Measurements from ENCODE around the gene TFB2M. TPM values are rescaled to one million over a fixed set of nuclear protein-coding genes. Genes with fewer than 3 reads are reported as not detected.
"Not testable (repeated sequence)": the region's sequence is repeated elsewhere in the genome, so short reads cannot be mapped to it uniquely, and the experiment has no call there.

TFB2M gene, protein sequence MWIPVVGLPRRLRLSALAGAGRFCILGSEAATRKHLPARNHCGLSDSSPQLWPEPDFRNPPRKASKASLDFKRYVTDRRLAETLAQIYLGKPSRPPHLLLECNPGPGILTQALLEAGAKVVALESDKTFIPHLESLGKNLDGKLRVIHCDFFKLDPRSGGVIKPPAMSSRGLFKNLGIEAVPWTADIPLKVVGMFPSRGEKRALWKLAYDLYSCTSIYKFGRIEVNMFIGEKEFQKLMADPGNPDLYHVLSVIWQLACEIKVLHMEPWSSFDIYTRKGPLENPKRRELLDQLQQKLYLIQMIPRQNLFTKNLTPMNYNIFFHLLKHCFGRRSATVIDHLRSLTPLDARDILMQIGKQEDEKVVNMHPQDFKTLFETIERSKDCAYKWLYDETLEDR
- total RNA-seq, result 16.0 and 16.5 TPM in 2 replicates
- 9.4 TPM for polyA plus RNA-seq (2012)

DNA sequence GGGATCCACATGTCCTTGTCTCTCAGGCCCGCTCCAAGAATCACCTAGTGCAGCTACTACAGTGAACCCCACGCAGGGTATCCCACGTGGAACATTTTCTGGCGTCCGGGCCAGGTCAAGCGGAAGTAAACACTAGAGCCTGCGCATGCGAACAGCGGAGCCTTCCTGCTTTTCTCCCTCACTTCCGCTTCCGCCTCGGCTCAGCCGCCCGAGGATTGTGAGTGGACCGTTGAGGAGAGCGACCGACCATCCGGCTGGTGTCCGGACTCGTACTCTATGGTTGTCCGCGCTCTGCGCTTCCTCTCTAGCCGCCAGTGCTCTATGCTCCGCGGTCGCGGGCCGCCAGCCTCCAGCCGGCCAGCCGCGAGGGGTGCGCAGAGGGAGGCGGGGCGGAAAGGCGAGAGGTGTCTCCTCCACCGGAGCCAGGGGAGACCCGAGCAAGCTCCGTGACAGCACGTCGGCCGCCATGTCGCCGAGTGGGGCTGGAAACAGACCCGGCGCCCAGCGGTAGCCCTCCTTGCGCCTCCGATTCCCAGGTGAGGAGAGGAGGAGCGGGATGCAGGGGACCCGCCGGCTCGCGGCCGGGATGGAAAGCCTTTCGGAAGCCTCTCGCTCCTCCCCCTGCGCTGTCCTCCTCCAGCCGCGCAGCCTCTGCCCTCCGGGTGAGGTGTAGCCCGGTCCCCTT, at the start of gene TFB2M, which contains the start of gene CNST:
TSS of gene TFB2M (minus strand) at position 134 of the 685 bp plus-strand sequence. CDS start at position 11, 123 bp downstream.
TSS of gene CNST (plus strand) at position 329 of the 685 bp plus-strand sequence. CDS start 25,107 bp downstream, outside the sequence.
- DNase-seq (ENCODE audit: low read depth), result peak; percentile 99

GRCh38 chr1:246613096-246613758, 47.2 kb upstream of the TFB2M start:
- no peak for DNase-seq (ENCODE audit: low read depth)

GRCh38 chr1:246609632-246610031, 43.6 kb upstream of the TFB2M start:
- no peak for DNase-seq (ENCODE audit: low read depth)

DNA sequence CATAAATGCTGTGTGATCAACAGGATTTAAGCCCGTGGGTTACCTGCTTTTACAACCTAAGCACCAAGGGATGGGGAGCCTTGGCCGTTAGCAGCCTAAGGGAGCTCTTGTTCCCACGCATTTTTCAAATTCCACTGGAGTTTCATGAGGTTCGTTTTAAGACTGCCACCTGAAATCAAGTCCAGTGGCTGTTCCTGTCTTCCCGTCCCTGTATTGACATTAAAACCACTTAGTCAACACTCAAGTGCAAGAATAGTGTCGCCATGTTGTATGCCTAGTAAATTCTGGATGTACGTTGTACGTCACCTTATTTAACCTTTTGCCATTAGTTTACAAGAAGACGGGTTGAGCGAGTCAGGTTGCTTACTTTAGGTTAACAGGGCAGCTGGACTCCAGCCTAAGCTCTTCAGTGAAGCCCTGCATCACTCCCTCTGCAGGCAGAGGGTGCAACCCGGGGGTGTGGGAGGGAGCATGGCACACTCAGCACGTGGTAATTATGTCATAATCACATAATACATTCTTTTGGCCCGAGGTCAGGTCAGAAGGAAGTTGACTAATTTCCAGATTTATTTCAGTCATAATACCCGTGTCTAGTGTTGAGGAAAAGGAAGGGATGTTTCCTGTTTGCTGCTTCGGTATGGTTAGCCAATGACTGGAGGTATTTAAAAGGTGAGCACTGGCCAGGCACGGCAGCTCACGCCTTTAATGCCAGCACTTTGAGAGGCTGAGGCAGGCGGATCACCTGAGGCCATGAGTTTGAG, 42.7 kb upstream of the TFB2M start:
- peak; percentile 69 for DNase-seq (ENCODE audit: low read depth)

GRCh38 chr1:246607462-246607861, 41.4 kb upstream of the TFB2M start:
- DNase-seq (ENCODE audit: low read depth), result no peak

GRCh38 chr1:246605231-246605630, 39.2 kb upstream of the TFB2M start:
- not testable (repeated sequence) for DNase-seq (ENCODE audit: low read depth)

DNA sequence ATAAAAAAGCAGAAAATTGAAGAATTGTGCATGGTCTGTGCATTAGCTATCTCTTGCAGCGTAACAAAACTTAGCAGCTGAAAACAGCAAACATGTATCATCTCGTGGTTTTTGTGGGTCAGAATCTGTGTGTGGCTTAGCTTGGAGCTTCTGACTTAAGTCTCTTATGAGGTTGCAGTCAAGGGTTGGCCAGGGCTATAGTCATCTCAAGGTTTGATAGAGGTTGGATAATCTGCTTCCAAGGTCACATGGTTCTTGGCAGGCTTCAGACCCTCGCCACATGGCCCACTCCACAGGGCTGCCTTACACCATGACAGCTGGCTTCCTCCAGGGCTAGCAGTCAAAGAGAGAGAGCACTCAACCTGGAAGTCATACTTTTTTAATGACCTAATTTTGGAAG, 36.1 kb upstream of the TFB2M start:
- DNase-seq (ENCODE audit: low read depth), result peak; percentile 49

DNA sequence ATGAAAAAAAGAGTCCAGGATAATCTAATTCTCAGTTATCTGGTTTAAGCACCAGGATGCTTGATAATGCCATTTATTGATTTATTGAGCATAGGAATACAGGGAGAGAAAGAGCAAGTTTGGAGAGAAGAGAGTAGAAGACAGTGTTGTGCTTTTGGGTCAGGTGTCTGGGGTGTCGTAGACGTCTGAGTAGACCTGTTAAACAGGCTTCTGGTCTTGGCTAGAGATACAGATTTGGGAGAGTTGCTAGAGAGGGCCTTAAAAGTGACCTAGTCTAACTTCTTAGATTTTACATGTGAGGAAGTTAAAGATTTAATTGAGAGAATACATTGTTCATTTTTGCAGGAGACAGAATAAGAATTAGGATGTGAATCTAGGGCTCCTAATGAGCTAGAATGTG, 34.5 kb upstream of the TFB2M start:
- DNase-seq (ENCODE audit: low read depth), result no peak

- no peak for DNase-seq (ENCODE audit: low read depth)
Measured at GRCh38 chr1:246599315-246599714, 33.3 kb upstream of the TFB2M start.

- no peak for DNase-seq (ENCODE audit: low read depth)
Measured at GRCh38 chr1:246597971-246598370, 31.9 kb upstream of the TFB2M start.

DNA sequence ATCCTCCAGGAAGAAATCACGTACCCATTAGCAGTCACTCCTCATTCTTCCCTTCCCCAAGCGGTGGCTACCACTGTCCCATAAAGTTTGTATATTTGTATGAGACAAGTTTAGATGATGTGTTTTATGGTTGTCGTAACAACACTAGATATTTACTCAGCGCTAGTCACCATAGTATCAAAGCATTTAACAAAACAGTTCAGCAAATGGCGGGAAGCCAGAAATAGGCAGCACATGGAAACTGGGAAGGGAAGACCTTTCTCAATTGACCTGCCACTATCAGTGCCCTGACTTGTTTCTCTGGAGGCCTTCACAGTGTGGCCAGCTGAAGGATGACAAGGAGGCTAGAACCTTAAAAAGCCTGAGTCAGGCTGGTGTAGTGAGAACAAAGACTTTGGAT, 31.3 kb upstream of the TFB2M start:
- DNase-seq (ENCODE audit: low read depth), result peak; percentile 28

DNA sequence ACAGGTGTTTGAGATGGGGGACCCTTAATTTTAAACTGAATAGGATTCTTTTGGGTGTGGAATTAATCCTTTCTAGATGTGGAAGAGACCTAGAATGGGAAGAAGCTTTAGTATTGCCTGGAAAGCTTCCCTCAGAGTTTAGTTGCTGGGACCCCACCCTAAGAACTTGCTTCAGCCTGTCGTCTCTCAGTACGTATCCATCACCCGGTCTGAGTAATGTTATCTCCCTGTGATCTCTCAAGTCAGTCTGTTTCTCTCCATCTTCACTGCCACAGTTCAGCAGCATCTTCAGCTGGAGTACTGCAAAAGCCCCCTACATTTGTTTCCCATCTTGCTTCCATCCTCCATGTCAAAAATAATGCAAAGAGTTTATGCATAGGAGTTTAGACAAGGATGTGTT, 29.1 kb upstream of the TFB2M start:
- no peak for DNase-seq (ENCODE audit: low read depth)

GRCh38 chr1:246592695-246593094, 26.6 kb upstream of the TFB2M start:
- peak; percentile 71 for DNase-seq (ENCODE audit: low read depth)

- no peak for DNase-seq (ENCODE audit: low read depth)
Measured at GRCh38 chr1:246591958-246592357, 25.9 kb upstream of the TFB2M start.

DNA sequence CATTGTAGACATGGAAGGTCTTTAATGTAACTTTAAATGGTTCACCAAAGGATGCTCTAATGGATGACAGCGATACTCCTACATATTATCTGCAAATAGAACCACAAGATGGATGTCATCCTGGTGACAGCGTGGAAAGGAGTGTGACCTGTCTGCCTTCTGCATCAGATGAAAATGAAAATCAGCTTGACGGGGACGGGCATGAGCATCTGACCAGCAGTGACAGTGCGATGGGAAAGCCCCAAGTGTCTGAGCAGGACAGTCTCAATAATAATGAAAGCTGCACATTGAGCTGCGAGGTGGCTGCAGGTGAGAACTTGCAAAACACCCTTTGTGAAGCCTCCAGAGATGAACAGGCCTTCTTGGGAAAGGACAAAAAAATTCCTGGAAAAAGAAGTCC, 25.4 kb upstream of the TFB2M start:
- no peak for DNase-seq (ENCODE audit: low read depth)

DNA sequence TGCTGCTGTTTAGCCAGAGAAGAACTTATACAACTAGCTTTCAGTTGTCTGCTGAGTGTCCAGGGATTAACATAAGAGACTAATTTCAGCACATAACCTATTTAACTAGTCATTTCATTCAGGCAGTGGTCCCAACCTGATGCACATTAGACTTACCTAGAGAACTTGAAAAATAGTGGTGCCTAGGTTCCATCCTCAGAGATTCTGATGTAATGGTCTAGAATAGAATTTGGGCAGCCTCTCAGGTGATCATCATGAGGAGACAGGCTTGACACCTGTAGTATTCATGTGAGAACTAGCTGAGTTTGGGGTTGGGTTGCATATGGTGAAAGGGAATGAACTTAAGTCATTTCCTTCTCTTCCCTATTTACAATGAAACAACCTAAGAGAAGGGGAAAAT, 25.0 kb upstream of the TFB2M start:
- DNase-seq (ENCODE audit: low read depth), result no peak

DNA sequence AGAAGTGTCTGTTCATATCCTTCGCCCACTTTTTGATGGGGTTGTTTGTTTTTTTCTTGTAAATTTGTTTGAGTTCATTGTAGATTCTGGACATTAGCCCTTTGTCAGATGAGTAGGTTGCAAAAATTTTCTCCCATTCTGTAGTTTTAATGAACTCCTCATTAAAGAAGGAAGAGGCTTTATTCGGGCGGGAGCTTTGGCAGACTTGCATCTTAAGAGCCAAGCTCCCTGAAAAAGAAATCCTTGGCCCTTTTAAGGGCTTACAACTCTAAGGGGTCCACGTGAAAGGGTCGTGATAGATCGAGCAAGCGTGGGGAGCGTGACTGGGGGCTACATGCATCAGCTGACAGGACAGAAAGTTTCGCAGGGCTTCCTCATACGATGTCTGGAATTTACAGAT, 23.9 kb upstream of the TFB2M start:
- DNase-seq (ENCODE audit: low read depth), result not testable (repeated sequence)

DNA sequence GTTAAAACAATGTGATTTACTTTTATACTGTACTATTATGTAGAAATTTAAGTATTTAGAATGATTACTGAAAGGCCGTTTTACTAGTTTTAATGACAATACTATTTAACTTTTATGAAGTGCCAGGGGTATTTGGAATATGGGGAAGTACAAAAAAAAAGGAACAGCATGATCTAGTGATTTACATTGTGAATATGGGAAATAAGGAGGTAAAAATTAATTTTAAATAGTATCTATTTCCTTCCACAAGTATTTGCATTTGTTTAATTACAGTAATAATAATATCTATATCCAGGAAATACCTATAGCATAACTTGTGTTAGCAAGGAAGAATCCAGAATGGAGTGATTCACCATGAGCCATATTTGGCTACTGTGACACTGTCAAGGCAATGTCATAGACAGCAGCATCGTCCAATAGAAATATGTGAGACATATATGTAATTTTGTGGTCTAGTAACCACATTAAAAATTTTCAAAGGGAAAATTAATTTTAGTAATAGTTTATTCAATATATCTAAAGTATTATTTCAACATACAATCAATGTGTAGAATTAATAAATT, 22.2 kb upstream of the TFB2M start:
- DNase-seq (ENCODE audit: low read depth), result no peak

GRCh38 chr1:246587606-246588005, 21.5 kb upstream of the TFB2M start:
- DNase-seq (ENCODE audit: low read depth), result peak; percentile 18

DNA sequence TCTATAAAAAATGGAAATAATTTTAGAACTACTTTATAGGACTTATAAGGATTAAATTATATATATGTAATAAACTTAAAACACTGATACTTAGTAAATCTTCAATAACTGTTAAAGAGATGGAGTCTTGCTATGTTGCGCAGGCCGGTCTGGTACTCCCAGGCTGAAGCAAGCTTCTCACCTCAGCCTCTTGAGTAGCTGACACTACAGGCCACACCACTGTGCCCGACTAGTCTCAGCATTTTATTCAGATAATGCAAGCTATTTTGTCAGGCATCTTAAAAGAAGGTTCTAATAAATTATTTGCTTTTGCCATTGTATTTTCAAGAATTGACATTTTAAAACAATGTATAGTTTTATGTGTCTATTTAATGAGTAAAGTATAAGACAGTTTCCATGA, 21.0 kb upstream of the TFB2M start:
- no peak for DNase-seq (ENCODE audit: low read depth)

Data from myocyte (in vitro differentiated cells).